Retina (tissue), 1 donor: ENCODE results near the gene OSBPL5.

Experiments used
- DNase-seq: peaks from one replicate; pipeline ENCODE4 v3.0.0-alpha.2; 2016

OSBPL5 gene

DNA sequence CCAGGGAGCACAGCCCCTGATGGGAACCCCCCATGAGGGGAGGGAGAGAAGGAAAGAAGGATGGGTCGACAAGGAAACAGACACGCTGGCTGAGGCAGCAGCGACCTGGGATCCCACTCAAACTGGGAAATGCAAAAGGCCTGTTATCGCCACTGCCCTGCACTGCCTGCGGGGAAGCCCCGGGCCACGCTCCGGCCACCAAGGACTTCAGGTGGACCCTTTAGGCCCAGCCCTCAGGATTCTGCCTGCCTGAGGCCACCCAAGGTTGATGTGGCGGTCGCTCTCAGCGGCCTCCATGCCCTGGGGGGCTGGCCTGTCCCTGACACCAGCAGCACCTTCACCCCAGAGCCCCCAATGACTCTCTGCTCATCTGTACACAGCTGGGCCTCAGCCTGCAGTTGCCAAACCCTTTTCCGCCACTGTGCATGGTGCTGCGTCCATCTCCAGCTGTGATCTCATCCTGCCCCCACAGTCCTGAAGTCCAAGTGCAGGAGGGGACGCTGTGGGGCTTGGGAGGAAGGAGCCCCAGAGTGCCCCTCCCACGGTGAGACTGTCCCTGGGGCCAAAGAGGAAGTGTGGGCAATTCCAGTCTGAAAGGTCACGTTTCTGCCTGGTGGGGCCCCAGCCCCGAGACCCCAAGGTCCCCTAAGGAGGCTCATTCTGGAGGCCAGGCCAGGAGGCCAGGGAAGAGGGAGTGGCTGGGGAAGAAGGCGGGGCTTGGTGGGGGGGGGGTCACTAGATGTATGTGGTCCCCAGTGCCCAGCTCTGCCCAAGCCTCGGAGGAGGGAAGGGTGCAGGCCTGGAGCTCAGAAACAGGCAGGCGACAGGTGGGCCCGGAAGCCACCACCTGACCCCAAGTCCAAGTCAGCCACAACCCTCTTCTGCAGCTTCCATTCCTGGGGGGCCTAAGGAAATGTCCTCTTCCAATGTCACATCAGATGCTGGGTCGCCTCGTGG is 31.6 kb downstream of the OSBPL5 start:
- DNase-seq = no peak

DNA sequence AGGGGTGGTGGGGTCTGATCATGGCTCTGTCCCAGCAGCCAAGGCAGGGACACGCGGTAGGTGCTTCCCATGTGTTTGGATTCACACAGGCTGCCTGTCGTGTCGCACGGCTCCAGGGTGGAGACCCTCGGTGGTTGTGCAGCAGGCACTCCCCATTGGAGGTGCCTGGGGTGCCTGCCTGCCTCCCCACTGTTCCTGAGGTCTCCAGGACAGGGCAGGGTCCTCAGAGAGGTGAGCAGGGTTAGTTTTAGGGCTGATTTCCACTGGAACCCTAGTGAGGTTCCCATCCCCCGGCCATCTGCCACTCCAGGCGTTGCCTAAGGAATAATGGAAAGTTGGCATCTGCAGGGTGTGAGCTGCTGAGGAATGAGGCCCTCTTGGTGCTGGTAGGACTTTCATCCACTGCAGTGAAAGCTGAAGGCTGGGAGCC is 32.3 kb downstream of the OSBPL5 start:
- no peak for DNase-seq

DNA sequence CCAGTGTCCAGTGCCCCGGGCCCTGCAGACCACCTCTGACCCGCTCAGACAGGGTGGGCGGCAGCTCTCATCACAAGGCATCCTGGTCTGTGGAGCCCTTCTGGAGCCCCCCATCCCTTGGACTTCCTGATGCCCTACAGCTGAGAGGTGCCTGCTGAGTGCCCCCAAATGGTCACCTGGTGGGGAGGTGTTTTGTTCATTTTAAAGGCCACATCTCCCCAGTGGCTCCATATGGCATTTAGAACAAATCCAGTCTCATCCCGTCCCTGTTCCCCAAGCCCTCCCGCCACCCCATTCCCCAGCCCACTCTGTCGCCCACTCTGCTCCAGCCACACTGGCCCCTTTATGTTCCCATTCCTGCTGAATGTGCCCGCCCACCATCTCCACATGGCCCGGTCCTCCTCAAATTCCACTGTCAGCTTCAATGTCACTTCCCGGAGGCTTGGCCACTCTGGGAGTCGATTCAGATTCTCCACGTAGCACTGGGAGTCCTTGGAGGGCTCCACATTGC is 32.8 kb downstream of the OSBPL5 start:
- no peak for DNase-seq

DNA sequence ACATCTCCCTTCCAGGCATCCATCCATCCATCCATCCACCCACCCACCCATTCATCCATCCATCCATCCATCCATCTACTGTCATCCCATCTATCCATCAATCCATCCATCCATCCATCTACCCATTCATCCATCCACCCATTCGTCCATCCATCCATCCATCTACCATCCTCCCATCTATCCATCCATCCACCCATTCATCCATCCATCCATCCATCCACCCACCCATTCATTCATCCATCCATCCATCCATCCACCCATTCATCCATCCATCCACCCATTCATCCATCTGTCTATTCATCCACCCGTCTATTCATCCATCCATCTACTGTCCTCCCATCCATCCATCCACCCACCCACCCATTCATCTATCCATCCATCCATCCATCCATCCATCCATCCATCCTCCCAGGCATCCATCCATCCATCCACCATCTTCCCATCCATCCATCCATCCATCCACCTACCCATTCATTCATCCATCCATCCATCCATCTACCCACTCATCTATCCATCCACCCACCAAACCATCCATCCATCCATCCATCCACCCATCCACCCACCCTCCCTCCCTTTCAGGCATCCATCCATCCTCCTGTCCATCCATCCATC is 33.7 kb downstream of the OSBPL5 start:
- DNase-seq = no peak

DNA sequence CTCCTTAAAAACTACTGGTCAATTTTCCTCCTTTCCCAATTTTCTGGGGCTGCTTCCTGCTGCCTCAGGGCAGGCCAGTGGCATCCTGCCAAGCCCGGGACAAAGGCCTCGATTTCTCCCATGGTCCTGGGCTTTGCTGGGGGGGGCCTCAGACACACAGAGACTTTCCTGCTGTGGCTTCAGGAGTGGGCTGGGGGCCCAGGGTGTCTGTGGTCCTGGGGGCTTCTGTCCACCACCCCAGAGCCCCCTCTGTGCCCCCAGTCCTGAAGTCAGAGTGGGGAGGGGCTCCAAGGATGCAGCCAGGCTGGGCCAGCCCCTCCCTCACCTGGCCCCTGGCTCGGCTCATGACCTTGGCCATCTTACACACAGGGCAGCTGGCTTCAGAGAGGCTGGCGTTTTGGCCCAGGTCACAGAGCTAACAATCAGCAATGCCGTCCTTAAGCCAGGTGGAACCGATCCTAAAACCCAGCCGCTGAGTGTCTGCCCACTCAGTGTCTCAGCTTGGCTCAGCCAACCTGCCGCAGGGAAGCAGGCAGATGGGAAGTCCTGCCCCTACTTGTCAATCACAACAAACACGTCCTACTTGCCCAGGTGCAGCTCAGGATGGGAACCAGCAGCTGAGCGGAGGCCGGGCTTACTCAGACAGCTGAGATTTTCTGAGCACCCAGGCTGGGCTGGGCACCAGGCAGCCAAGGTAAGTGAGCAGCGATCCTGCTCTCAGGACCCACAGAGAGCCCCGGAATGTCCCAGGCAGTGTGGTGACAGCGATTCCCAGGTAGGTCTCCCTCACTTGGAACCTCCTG is 34.6 kb downstream of the OSBPL5 start:
- DNase-seq = no peak

DNA sequence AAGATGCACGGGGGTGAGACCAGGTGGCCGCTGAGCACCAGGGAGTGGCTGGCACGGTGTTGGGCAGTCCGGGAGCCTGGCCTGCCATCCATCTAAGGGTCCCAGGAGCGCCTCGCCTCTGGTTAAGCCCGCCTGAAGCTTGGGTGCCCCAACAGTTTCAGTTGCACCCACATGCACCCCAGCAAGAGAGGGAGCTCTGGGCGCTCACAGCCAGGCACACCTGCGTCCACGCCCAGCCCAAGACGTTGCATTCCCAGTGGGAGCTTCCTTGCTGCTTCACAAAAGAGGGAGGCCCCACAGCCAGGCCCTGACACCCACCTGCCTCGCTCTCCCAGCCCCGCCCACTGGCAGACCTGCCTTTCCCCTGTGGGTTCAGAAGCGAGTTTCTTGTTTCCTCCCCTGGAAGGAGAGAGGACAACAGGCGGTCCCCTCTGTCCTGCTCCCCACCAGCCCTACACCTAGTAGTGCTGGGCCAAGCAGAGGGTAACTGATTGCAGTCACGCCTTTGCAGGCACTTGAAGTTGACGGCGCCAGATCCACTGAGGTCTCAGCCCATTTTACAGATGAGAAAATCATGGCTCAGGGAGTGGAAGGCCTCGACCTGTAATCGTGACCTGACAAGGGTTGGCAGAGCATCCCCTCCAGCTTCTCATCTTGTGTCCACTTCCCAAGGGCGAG is 35.4 kb downstream of the OSBPL5 start:
- DNase-seq = no peak

DNA sequence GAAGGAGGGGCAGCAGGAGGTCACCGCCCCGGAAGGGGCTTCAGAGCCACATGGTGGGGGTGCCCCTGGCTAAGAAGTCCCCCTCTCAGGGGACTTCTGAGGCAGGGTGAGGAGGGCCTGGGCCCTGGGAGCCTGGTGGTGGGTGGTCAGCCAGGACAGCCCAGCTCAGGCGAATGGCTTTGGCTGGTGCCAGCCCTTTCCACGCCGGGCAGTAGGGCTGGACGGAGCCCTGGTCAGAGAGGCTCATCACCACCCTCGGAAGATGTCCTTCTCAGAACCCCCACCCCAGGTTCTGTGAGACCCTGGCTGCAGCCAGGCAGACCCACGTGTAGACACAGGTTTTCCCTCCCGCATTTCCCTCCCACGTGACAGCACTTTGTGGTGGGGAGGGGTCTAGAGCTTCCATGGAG is 35.9 kb downstream of the OSBPL5 start:
- no peak for DNase-seq

DNA sequence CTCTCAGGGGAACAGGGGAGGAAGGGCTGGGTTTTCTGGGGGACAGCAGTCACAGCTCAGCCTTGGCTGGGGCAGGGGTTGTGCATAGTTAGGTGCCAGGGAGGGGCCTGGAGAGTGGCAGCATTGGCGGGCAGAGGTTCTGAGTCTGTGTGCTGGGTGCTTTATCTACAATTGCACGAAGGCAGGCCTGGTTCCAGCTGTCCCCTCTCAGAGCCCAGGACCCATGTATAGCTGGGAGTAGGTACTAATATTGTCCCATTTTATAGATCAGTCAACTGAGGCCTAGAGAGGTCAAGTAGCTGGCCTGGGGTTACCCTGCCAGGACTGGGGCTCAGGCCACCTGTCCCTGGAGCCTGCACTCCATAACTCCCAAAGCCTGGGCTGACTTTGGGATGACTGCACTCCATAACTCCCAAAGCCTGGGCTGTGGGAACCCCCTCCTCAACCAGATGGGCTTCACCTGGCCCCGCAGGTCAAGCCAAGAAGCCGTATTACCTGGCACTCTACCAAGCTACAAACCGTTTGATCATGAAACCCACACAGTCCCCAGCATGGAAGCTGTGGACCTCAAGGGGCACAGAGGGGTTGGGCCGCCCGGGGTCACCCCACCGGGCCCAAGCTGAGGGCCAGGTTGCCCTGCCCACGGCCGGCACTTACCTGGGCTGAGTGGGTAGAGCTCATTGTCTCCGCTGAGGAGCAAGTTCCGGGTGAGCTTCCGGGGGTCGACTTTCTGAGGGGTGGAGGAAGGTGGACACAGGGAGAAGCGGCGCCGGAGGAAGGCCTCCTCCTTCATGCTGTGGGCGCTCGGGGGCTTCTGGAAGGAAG is 36.5 kb downstream of the OSBPL5 start:
- no peak for DNase-seq

DNA sequence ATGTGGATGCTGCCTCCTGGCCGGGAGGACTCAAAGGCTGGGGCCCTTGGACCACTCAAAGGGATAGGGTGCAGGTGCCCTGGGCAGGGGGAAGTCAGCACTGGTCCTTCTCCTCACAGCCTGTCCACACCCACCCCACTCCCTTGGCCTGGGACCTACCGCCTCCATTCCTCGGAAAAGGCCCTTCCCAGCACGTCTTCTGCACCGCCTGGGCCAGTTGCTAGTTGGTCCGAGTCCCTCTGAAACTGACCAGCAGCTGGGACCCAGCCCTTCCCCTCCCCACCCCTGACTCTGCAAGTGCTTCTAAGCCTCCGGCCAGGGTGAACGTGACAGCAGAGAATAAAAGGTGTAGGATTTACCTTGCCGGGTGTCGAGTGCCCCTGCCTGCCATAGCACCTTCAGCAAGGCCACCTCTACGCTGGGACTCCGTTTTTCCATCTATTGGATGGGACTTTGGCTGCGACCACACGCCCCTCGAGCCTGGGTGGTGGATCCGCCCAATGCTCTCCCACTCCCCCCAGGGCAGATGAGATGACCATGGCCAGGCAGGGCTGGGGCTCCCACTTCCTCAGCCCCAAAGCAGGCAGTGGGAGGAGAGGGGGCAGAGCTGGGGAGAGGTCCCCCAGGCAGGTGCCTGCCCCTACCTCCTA is 37.3 kb downstream of the OSBPL5 start:
- DNase-seq = no peak

DNA sequence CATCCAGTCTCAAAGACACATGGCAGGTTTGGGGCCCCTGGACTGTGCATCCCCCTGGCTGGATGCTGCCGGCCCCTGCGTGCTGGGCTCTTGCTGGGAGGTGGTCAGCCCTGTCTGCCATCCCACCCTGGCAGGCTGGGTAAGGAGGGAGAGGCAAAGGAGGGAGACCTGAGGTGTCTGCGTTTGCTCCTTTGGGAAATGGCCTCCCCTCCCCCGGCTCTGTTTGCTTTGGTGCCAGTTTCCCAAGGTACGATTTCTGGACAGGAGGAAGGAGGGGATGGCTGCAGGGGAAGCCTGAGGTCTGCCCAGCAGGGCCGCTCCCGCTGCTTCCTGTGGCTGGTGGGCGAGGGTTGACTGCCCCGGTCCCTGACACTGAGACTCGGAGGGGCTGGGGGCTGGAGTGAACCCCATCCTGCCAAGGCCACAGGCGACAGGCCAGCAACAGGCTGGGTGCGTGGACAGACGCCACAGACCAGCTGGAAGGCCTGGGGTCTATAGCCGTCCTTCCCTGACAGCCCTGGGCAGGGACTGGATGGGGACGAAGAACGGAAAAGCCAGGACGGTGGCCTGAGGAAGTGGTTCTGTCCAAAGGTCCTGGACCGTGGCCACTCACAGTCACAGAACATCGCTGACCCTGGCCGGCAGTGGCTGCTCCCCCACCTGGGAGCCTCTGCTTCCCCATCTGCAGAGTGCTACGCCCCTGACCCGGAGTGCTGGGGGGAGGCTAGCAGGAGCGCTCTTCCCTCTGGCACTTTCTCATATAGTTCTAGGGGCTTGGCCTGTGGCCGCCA is 38.0 kb downstream of the OSBPL5 start:
- DNase-seq = no peak

DNA sequence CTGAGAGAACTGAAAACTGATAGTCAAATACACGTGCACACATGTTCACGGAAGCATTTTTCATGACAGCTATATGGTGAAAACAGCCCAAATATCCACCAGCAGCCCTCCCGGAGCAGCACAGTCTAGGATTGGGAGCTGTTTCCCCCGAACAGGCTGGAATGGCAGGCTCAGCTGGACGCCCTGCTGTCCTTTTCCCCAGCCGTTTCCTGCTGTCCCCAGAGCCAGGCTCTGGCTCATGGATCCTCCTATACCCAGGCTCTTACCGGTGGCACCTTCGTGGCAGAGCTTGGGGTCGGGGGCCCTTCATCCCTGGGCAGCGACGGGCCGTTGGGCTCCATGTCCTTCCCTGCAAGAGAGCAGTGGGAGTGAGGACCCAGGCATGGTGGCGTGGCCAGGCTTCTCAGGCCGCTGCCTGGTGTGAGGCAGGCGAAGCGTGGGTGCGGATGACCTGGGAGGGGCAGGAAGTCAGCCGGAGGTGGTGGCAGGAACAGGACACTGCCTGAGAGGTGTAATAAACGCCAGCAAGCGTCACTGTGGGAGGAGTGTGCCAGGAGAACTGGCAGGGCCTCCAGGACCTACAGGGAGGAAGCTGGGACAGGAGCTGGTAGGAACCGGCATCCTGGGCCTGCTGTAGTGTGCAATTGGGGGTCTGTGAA is 38.8 kb downstream of the OSBPL5 start:
- no peak for DNase-seq

DNA sequence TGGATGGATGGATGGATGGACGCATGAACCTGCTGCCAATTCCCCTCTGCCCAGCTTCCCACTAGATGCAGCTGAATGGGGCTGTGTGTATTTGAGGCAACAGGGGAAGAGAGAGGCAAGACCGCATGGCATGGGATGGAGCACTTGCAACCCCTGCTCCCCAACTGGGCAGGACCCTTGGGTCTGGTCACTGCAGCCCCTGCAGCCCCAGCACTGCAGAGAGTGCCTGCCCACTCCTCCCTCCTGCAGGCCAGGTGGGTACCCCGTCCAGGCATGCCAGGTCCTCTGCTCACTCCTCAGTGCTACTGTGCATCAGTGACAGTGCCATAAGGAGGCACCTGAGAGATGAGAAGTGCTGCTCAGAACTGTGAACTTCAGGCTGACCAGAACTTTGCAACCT is 40.3 kb downstream of the OSBPL5 start:
- no peak for DNase-seq

DNA sequence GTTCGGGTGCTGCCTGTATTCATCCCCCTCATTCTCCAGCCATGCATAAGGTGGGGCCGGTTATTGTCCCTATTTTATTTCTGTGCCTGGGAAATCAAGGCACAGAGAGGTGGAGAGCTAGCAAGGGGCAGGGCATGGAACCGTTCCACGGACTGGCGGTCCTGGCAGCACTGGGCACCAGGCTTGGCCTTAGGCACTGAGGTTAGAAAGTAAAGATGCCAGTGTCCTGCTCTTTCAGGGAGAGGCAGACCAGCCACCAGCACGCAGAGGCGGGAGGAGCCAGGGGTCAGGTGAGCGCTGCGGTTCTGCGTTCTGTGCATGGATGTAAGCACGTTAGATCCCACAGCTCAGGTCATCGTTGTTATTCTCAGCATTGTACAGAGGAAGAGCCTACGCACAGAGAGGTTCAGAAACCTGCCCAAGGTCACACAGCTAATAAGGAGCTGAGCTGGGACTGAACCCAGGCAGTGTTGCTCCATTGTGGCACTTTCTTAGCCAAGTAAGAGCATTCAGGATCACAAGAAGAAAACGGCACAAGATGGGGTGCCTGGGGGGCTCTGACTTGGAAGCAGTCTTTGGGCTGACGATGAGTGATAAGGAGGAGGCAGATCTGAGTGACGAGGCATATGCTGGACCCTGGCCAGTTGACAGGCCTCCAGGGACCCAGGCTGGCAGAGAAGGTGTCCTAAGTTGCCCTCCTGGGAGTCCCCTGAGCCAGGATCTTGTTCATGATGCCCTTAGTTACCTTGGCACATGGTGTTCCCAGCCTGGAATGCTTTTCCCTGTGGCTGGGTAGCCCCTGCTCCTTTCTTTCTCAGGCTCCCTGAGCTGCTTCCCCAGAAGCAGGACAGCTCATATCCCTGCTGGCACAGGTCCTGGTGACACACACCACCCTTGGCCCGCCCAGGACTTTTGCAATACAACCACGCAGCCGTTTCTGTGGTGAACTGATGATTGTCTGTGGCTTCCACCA is 41.1 kb downstream of the OSBPL5 start:
- no peak for DNase-seq

DNA sequence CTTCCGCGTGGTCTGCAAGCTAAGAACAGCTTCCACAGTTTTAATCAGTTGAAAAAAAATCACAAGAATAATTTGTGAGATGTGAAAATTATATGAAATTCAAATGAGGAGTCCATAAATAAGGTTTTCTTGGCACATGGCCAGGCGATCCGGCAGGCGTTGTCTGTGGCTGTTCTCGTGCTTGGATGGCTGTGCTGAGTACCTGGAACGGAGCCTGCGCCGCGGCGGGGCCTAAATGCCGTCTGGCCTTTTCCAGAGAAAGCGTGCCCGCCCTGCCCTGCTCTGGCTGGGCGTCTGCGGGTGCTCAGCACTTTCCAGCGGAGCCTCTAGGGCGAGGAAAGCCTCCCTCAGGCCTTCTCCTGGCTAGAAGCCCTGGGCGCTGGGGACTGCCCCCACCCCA is 41.8 kb downstream of the OSBPL5 start:
- no peak for DNase-seq

DNA sequence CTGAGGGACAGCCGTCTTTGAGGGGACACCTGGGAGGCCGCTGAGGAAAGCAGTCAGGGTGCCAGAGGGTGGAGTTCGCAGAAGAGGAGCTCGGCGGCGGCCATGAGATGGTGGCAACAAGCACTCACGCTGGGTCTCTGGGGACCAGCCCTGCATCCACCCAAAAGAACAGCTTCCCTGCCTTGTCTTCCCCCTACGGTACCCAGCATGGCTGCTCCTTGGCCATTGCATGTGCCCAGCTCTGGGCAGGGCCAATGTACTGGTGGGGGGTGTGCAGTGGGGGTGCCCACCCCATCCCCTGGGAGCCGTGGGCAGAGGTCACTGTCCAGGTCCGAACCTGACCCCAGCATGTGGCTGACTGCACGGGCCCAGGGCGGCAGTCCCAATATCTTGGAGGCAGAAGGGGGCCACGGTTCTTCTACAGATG is 42.3 kb downstream of the OSBPL5 start:
- DNase-seq = no peak

DNA sequence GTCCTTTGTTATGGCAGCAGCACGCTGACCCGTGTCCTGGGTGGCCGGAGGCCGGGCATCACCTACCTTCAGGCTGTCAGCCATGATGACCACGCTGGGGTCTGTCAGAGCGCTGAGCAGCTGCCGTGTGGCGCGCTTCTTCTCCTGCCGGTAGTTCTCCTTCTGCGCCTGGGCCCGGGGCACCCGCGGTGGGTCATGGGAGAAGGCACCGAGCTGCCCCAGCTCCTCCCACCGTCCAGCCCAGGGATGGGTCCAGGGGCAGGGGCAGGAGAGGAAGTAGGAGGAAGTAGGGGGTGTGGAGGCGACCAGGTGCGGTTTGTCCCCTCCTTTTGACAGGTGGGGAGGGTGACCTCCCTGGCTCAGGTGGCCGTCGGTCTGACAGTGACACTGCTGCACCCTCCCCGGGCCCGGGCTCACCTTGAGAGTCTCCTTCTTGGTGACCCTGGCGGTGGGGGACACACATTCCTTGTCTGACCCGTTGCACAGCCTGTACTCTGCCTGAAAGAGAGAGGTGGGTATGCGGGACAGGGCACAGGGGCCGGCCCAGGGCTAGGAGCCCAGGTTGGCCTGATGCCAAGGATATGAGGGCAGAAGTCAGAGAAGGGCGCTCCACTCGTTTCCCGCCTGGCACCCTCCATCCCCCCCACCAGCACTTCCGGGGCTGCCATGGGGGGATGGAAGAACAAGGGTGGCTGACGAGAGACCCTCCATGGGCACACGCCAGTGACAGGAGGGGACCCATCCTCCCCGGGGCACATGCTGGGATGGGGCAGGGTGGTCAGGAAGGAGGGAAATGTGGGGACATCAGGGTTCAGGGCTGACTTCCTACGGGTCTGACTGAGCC is 43.0 kb downstream of the OSBPL5 start:
- DNase-seq = no peak

DNA sequence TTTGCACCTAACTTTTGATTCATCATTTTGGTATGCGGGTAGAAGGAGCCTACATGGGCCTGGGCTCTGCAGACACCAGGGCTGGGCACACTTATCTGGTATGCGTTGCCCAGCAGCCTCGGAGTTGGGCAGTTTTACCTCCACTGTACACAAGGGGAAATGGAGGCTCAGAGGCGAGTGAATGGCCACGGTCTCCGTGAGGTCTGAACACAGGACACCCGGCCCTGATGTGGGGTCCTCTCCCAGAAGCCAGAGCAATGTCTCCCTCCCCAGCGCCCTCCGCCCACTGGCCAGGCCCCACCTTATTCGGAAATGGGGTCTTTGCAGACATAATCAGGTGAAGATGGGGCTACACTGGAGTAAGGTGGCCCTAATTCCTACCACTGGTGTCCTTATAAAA is 43.7 kb downstream of the OSBPL5 start:
- DNase-seq = no peak
